GM19395 (cell line): ENCODE data around the gene JAKMIP1.

Experiments used
- ATAC-seq: cut with Tn5 transposase; IDR thresholded peaks from one replicate; pipeline ENCODE4 v1.9.1; 2021; ENCODE audit warnings: mild to moderate bottlenecking, moderate library complexity; ENCODE audit not compliant: unreplicated experiment

The JAKMIP1 gene

DNA sequence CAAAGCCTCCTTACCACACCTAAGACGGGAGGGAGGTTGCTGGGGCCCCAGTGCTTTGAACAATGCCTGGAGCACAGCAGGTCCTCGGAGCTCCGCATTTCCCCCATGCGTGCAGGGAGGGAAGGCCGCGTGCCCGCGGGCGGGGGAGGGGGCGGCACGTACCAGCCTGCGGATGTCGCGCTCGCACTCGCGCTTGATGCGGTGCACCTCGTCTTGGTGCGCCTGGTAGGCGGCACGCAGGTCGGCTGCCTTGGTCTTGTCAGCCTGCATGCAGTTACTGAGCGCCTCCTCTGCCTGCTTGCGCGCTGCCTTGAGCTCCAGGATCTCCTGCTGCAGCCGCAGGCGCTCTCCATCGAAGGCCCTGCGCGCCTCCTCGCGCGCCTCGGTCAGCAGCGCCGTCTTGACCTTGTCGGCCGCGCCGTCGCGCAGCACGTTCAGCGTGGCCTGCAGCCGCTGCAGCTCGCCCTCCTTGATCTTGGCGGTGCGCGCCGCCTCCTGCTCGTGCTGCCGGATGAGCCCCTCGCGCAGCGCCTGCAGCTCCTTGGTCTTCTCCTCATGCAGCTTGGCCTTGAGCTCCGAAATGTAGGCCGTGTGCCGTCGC lies 94.9 kb downstream of the JAKMIP1 start:
- no peak for ATAC-seq

DNA sequence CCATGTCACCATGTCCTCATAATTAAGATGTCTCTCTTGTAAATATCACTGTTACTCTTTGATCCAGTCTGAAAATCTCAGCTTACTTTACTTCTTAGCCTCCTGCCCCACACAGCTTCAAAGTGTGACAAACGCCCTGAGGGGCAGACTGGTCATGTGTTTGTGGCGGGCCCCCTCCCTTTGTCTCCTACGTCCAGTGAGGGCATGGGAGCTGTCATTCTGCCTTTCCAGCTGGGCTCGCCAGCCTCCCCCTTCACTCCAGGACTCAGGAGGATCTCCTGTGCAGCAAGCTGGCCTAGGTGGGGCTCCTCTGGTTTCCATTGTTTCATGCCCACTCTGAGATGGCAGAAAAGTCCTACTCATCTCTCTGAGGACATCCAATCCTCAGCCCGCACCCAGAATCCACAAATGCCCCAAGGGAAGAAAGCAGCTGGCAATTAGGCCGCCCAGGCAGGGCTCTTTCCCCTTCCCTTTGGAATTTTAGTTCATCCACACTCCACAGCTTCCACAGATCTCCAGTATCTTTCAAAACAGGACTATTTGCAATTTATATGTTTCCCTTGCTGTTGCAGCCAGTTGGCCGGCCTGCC lies 95.7 kb downstream of the JAKMIP1 start:
- ATAC-seq, result no peak

DNA sequence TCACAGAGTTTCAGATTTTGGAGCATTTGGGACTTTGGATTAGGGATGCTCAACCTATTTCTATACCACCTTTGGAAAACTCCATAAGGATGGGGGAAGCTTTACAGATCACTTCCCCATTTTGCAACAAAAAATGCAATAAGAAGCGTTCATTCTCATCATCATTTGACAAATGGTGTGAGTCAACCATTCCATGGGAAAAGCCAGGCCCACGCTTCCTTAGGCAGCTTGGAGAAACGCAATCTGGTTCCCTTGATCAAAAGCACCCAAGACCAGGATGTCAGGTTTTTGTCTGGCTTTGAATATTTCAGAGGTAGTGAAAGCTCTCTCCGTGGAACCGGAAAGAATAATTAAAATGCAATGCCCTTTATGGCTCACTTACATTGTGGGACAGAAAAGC lies 102.8 kb downstream of the JAKMIP1 start:
- no peak for ATAC-seq

DNA sequence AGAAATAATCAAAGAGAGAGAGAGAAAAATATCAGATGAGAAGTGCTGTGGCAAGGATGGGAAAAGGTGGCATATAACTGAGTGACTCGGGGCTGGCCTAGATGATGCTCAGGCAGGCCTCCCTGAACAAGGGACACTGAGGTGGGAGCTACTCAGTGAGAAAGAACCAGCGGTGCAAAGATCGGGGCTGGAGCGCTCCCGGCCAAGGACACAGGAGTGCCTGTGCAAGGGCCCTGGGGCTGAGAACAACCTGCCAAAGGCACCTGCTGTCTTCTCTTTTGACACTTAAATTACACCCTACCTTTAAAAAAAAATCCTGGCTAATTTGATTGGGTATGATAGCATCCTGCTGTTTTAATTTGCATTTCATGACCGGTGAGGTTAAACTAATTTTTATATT lies 104.5 kb downstream of the JAKMIP1 start:
- ATAC-seq, result no peak

DNA sequence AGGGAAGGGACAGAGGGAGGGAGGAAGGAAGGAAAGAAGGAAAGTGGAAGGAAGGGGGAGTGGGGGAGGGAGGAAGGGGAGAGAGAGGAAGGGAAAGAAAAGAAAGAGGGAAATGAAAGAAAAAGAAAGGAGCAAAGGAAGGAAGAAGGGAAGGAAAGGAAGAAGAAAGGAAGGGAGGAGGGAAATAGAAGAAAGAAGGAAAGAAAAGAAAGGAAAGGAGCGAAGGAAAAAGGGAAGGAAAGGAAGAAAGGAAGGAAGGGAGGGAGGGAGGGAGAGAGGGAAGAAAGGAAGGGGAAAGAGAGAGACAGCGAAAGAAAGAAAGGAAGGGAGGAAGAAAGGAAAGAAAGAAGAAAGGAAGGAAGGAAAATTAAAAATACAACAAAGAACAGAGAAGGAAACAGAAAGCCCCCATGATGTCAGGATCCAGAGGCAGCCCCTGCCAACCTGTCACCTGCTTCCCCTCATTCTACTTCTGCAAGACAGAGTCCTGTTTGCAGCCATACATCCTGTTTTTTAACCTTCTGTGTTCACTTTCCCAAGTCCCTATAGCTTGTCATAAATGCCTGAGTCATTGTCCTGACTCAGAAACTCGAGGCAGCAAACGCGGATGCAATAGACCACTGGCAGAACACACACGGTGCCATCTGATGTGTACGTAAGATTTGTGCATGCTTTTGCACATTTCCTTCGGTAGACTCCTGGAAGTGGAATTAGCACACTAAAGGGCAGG lies 105.2 kb downstream of the JAKMIP1 start:
- ATAC-seq, result no peak

DNA sequence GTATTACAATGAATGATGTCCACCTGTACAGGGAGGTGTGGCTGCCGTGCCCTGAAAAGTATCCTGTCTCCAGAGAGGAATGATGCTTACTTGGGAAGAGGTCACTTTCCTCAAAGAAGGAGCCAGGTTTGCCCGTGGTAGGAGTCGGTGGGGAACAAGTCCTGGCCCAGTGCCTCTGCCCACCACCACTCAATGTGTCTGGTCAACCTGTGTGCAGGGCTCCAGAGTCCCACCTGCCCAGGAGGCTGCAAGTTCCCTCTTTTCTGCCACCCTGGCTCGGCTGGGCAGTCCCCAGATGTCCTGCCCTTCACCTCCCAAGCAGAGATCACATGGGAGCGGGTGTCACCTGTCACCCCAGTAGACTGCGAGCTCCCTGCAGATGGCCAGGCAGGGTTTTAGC lies 106.7 kb downstream of the JAKMIP1 start:
- no peak for ATAC-seq

DNA sequence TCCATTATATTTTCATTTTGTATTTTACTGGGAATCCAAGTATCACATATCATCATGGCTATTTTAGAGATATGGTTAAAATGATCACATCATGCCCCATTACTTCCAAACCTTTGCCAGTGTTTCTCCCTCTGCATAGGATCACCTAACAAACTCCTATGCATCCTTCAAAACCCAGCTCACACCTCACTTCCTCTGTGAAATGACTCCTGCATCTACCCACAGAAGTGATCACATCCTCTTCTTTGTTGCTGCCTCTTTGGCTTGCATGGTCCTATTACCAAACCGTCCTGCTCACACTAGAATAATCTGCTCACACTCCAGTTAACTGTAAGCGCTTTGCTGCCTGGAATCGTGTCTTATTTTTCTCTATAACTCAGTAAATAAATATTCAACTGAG lies 107.4 kb downstream of the JAKMIP1 start:
- no peak for ATAC-seq

DNA sequence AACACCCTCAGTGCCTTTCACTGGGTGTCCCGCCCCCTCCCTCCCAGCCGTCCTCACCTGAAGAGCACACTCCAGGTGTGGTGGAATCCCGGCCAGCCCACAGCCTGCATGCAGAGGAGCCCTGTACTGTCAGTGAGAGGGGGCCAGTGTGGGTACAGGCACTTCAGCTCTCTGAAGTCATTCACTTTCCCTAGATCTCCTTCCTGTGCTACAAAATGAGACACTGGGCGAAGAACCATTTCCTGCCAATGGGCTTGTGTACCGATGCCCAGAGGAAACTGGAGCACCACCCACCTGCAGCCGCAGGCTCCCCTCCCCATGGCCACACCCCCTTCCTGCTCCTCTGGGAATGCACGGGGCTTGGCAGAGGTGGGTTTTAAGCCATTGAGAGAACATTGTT lies 108.2 kb downstream of the JAKMIP1 start:
- ATAC-seq, result no peak

DNA sequence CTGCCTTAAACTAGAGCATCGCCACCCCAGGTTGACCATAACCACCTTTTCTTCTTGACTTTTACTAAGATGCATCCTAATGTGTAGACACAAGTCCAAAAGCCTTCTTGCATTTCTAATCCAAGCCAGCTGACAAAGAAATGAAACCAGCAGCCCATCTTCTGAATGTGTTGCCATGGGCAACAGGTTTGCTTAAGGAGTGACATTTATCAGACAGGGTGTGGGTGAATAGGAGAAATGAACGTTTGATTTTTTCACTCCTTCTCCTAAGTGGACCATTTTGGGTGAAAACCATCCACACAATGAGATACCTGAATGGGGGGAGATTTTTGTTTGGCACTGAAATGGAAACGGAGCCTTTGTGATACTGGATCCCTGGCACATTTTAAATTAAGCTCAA lies 109.4 kb downstream of the JAKMIP1 start:
- no peak for ATAC-seq

DNA sequence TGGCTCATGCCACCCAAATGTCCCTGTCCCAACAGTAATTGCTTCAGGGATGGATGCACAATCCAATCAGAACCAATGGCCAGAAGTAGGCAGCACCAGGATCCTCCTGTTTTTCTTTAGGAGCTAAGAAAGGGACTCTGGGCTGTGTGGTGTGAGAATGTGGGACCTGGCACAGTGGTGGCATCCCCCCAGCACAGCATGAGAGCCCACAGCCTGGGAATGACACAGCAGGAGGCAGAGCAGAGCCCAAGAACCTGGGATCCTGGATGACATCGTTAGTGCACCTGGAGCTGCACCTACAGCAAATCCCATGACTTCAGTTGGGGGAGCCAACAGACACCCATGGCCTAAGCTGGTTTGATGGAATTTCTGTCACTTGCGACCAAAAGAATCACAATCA lies 111.4 kb downstream of the JAKMIP1 start:
- ATAC-seq, result no peak

DNA sequence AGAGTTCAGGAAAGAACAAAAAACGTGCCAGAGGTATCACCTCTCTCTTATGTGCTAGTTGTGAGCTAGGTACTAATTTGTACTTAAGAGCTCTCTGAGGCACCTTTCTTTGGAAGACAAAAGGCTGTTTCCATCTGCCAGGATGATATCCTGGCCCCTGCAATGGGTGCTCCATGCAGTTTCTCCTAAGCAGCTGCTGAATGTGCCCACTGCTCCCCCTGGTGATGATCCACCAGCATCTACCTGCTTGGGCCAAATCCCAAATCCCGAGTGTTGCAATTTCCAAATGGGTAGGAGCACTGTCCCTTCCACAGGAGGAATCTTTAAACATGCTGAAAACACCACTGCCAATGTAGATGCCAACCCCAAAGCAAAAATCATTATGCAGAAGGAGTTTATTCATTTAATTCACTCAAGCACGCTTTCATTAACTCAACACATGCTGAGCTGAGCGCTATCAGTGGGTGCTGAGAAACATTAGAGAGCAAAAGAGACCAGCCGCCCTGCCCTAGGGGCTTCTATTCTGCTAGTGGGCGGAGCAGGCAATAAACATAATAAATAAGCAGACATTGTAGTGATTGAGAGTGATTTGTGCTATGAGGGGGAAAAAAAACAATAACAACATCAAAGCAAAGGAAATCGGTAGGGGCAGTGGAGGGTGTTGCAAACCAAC lies 112.5 kb downstream of the JAKMIP1 start:
- no peak for ATAC-seq

DNA sequence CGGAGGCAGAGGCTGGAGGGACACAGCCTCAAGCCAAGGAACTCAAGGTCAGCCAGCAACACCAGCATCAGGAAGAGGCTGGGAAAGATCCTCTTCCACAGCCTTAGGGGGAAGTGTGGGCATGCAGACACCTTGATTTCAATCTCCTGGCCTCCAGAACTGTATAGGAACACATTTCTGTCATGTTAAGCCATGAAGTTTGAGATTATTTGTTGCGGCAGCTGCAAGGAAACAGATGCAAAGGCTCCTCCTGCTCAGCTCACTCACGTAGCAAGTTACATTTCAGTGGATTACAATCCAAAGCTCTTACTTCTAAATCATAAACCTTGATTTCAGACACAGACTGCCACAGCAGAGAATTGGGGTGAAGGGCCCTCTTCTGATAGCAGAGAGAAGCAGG lies 113.5 kb downstream of the JAKMIP1 start:
- ATAC-seq, result no peak

DNA sequence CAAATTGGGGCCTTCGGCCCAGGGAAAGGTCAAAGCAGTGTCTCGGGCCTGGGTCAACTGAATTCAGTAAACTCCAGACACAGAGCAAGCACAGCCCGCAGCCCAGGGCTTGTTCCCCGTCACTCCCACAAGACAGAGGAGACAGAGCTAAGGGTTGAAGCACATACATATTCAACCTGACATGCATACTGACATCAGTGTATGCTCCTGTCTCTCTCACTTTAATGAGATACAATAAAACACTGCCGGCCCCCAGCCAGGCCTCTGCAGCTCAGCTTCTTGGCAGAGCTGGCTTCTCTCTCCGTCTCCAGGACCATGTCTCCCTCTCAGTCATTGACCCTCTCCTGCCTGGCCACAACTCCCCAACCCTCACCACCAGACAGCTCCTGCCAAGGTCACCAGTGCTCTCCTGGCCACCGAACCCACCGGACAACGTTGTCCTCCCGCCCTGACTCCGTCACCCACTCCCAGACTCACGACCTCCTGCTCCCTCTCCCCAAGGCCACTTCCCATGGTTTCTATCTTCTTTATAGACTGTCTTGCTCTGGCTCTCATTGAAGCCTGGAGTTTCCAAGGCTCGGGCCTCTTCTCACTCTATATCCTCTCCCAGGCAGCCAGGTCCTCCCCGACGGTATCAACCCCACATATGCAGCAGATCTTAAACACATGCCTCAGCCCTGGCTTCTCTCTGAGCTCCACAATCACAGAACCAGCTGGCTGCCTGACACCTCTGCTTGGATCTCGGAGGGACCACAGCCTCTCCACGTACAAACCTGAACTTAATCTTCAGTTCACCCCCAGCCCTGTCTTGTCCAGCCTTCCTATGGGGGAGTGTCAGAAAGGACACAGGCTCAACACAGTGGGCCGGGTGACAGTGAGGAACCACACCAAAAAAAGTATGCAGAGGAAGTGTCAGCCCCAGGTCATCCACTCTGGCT lies 114.4 kb downstream of the JAKMIP1 start:
- no peak for ATAC-seq

DNA sequence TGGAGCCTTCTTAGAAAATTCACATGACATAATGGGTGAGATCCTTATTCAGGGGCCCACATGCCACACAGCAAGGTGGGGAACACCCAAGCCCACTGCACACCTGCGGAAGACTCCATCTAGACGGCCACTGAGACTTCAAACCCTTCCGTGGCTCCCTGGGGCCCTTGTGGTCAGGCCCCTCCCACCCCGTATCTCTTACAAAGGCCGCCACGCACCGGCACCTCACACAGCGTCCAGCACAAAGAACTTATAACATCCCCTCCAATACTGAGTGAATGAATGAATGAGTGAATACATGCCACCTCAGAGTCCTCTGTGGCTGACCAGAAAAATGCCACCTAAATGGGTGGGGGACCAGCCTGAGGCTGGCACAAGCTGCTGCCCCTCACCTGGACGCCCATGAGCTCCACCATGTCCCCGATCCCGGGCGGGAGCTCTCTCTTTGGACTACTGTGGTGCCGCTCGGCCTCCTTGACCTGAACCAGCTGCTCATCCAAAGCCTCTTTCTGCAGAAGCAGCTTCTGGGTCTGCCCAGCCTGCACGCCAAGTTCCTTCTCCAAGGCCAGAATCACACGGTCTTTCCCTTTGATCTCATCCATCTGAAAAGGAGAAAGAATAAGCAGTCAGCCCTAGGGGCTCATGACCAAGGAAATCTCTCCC lies 115.2 kb downstream of the JAKMIP1 start:
- no peak for ATAC-seq

DNA sequence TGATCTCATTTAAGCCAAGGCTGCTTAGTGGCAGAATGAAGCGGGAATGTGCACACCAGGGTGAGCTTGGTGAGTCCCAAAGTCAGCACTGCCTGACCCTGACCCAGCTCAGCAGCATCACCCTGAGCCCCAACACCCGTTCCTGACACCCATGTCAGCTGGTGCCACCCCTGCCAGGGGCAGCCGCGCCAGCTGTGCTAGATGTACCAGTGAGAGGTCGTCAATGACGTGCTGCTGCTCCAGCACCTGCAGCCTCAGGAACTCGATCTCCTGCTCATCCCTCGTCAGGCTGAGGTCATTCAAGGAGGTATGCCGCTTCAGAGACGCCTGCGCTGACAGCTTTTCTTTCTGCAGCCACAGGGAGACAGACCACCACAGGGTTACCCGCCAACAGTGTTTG lies 120.4 kb downstream of the JAKMIP1 start:
- no peak for ATAC-seq

DNA sequence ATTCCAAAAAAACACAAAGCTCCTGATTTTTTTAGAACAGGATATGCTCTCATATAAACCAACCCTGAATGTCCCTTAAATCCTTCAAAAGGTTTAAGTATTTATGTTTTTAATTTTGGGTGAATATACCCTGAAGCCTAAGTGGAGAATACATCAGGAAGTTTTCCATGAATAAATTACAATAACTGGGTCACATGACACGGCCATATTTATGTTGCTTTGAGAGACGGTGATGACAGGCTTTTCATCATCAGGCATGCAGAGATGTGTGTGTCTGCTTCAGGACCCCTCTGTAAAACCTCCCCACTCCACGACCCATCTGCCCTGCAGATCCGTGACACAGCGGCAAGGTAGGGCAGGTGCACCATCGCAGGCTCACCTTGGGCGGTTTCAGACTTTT lies 121.8 kb downstream of the JAKMIP1 start:
- ATAC-seq, result no peak

DNA sequence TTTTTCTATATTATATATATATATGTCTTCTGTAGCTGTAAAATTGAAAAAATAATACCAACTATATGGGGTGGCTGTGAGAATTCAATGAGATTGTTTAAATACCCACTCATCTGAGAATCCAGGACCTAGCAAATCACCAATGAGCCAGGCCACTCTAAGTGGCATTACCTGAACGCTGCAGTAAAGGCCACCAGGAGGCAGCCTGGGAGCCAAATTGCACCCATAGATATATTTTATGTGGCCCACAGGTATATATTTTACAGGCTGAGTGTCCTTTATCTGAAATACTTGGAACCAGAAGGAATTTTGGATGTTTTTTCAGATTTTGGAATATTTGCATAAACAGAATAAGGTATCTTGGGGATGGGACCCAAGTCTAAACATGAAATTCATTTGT lies 124.0 kb downstream of the JAKMIP1 start:
- no peak for ATAC-seq

DNA sequence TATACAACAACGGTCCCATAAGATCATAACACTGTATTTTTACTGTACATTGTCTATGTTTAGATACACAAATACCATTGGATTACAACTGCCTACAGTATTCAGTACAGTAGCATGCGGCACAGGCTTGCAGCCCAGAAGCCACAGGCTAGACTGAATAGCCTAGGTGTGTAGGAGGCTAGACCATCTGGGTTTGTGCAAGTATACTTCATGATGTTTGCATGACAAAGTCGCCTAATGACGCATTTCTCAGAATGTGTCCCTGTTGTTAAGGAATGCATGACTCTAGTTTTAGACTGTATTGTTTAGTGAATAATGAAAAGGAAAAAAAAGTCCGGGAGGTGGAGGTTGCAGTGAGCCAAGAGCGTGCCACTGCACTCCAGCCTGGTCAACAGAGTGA lies 125.6 kb downstream of the JAKMIP1 start:
- ATAC-seq, result no peak

DNA sequence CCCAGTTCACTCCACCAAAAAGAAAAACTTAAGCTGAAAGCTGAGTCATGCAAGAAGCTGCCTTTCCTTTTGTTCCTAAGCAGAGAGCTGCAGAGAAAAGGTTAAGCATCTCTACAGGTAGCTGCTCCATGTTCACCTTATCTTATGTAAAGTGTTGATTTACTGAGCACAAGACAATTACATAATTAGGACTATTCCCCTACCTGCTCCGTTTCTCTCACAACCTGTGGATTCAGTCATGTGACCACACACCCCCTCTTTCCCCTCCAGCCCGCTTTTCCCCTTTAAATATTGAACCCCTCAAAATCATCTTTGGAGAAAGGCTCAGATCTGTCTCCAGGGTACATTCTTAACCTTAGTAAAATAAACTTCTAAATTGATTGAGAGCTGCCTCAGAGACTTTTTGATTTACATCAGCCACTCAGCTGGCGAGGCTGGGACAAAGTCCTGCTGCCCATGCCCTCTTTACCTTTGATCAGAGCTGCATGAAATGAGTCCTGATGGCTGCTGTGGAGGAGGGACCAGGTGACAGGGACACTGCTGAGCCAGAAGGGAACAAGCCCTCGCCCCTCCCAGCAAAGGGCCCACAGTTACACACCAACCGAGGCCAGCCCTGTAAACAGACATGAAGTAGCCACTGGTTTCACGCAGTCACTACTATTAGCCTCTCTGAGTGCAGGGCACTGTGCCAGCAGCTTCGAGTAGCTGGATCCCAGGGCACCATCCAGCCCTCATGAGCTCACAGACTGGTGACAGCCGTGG lies 128.2 kb downstream of the JAKMIP1 start:
- no peak for ATAC-seq
